ENCODE results near the gene RNF5.

Gene RNF5

GRCh38 chr6:32213649-32214048, 35.4 kb downstream of the RNF5 start:
- no peak for DNase-seq

DNA sequence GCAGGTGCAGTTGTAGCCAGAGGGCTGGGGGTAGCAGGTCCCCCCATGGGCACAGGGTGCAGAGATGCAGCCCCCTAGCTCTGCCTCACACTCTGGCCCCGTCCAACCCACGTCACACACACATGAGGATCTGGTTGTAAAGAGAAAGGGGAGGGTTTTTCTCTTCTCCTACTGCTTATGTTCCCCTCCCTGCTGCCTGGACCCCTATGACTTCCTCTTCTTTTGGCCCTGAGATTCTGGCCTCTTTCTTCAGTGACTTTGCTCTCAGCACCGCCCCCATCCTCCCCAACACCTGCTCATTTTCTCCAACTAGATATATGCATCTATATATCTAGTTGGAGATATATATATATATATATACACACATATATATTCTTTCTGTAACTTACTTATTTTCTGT, 35.9 kb downstream of the RNF5 start:
- no peak for DNase-seq

GRCh38 chr6:32215617-32216016, 37.4 kb downstream of the RNF5 start:
- no peak for DNase-seq

- no peak for DNase-seq
Measured at GRCh38 chr6:32216285-32216684, 38.1 kb downstream of the RNF5 start.

- DNase-seq, result no peak
Measured at GRCh38 chr6:32216998-32217397, 38.8 kb downstream of the RNF5 start.

DNA sequence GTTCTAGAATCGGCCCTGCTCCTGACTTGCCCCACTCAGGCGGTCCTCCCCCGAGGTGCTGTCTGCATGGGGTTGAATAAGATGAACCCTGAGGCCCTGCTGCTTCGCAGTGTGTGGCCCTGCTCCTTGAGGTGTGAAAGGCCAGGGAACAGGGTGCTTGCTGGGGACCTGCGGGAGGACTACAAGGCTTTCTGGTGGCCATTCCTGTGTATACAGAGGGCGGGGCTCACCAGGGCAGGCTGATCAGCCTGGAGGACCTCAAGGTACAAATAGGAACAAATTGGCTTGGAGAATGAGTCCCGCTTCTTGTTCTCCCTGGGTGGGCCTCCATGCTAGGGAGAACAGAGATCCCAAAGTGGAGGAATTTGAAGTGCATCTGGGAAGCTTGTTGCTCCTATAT, 40.0 kb downstream of the RNF5 start:
- no peak for DNase-seq

- DNase-seq, result no peak
Measured at GRCh38 chr6:32220021-32220420, 41.8 kb downstream of the RNF5 start.

GRCh38 chr6:32222333-32223230, 44.4 kb downstream of the RNF5 start:
- no peak for DNase-seq

DNA sequence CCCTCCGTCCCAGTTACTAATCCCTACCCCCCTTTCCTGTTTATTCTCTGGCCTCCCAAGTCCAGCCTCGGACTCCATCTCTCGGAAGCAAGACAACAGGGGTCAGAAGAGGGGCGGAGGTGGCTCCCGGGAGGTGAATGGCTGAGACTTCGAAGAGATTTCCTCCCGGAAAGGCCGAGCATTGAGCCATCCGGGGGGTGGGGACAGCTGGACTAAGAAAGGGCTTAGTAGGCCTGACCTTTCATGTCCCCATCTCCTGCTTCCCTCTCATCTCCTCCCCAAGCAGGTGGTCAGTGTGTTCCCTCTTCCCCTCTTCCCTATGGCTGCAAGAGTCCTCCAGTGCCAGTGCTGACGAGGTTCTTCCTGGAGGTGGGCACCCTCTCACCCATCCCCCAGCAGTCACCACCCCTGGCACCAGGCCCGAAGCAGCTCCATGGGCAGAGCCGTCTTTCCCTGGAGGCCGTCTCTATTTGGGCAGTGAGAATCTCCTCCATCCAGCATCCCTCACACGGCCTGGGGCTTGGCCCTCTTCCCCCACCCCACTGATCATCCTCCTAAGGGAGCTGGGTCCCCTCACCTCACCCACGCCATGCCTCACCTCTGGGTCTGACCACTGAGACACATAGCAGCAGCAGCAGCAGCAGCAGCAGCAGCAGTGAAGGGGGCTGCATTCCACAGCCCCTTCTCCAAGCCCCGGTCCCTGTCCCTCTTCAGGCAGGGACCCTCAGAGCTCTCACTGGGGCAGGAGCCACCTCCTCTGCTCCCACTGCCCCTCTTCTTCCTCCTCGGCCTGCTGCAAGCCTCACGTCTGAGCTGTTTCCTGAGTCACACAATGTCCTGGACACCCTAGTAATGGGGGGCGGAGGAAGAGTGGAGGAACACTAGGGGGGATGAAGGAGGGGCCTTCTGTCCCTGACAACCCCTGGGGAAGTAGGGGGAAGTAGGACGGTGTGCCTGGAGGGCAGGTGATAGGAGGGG, 45.3 kb downstream of the RNF5 start, which contains the start of gene NOTCH4:
Gene NOTCH4, minus strand, starts transcription at position 810 of the 978 bp plus-strand sequence. Its CDS starts 139 bp downstream, at position 671.
- no peak for DNase-seq

- no peak for DNase-seq
Measured at GRCh38 chr6:32224696-32225095, 46.5 kb downstream of the RNF5 start.

GRCh38 chr6:32226434-32226833, 48.2 kb downstream of the RNF5 start:
- DNase-seq, result no peak

Measured in NCI-H1048 (cell line).